SHP77 (cell line): ENCODE data around the gene ZSCAN18.

ENCODE experiments used
- DNase-seq, 2 experiments: peaks; one replicate each; lab custom pipeline; 2025; lab: John Stamatoyannopoulos, UW

Gene ZSCAN18

GRCh38 chr19:58086825-58087710 lies 11.0 kb downstream of the ZSCAN18 start:
- no peak for DNase-seq

GRCh38 chr19:58085348-58085875 lies 12.6 kb downstream of the ZSCAN18 start:
- DNase-seq, result no peak

- DNase-seq, result no peak
These were observed 13.3 kb downstream of the ZSCAN18 start for GRCh38 chr19:58084596-58085347.

- no peak for DNase-seq
These were observed 15.0 kb downstream of the ZSCAN18 start for GRCh38 chr19:58083021-58083420.

GRCh38 chr19:58079792-58080191 lies 18.2 kb downstream of the ZSCAN18 start:
- DNase-seq, result no peak

GRCh38 chr19:58067240-58067912 lies 30.7 kb downstream of the ZSCAN18 start:
- DNase-seq, result no peak

- no peak for DNase-seq
These were observed 34.3 kb downstream of the ZSCAN18 start for GRCh38 chr19:58063712-58064111.

GRCh38 chr19:58060231-58060630 lies 37.8 kb downstream of the ZSCAN18 start:
- no peak for DNase-seq

- DNase-seq, result no peak
These were observed 38.4 kb downstream of the ZSCAN18 start for GRCh38 chr19:58059671-58060078.

GRCh38 chr19:58059003-58059670 lies 38.9 kb downstream of the ZSCAN18 start, which contains the start of gene ZNF135:
ZNF135 (plus strand) TSS chr19:58059282; CDS start chr19:58060003, 721 bp downstream.
- no peak for DNase-seq

GRCh38 chr19:58058467-58058866 lies 39.6 kb downstream of the ZSCAN18 start:
- DNase-seq, result no peak

GRCh38 chr19:58056861-58057260 lies 41.2 kb downstream of the ZSCAN18 start:
- DNase-seq, result no peak

GRCh38 chr19:58056261-58056660 lies 41.8 kb downstream of the ZSCAN18 start:
- no peak for DNase-seq

- peak in 1 of 2 experiments; percentile 7 for DNase-seq
These were observed 42.8 kb downstream of the ZSCAN18 start for GRCh38 chr19:58054901-58055874.

- no peak for DNase-seq
These were observed 44.4 kb downstream of the ZSCAN18 start for GRCh38 chr19:58053480-58054156.

- DNase-seq, result no peak
These were observed 45.8 kb downstream of the ZSCAN18 start for GRCh38 chr19:58052256-58052655.

- no peak for DNase-seq
These were observed 50.4 kb downstream of the ZSCAN18 start for GRCh38 chr19:58047672-58048071.

GRCh38 chr19:58046856-58047255 lies 51.2 kb downstream of the ZSCAN18 start:
- no peak for DNase-seq

GRCh38 chr19:58045411-58046050 lies 52.5 kb downstream of the ZSCAN18 start:
- DNase-seq, result no peak
